MM.1S (cell line): ENCODE data around the gene KCNQ1.

Experiments
- DNase-seq: peaks from one replicate; pipeline ENCODE4 v3.0.0-alpha.2; 2015
- H2AFZ ChIP-seq: fragments of 300-600 bp; sonication (generic); 2 replicates; pipeline ENCODE4 v1.6.0; 2016; ENCODE audit warnings: antibody characterized with exemption, low read length
- H3F3A ChIP-seq: fragments of 300-600 bp; sonication (generic); 2 replicates; pipeline ENCODE4 v1.6.1; 2016; ENCODE audit warnings: mild to moderate bottlenecking, antibody characterized with exemption, low read length, moderate library complexity, mixed read lengths; ENCODE audit not compliant: insufficient read depth
- H3K27ac ChIP-seq: fragments of 300-600 bp; sonication (generic); 2 replicates; pipeline ENCODE4 v1.5.1; 2016; ENCODE audit warnings: mild to moderate bottlenecking, low read length
- H3K27me3 ChIP-seq: fragments of 300-600 bp; sonication (generic); replicated peaks from 2 replicates; pipeline ENCODE4 v1.6.0; 2016; ENCODE audit warnings: low read length; ENCODE audit not compliant: insufficient read depth
- H3K36me3 ChIP-seq: fragments of 300-600 bp; sonication (generic); replicated peaks from 2 replicates; pipeline ENCODE4 v1.6.1; 2016; ENCODE audit warnings: mild to moderate bottlenecking, low read length, mixed read lengths; ENCODE audit not compliant: insufficient read depth
- H3K4me1 ChIP-seq: fragments of 300-600 bp; sonication (generic); 2 replicates; pipeline ENCODE4 v1.6.1; 2016; ENCODE audit warnings: low read length, mixed read lengths
- H3K4me2 ChIP-seq: fragments of 300-600 bp; sonication (generic); 2 replicates; pipeline ENCODE4 v1.6.0; 2016; ENCODE audit warnings: low read depth, low read length
- H3K4me3 ChIP-seq: fragments of 300-600 bp; sonication (generic); 2 replicates; pipeline ENCODE4 v1.5.1; 2016; ENCODE audit warnings: low read length, mixed read lengths
- H3K79me2 ChIP-seq: fragments of 300-600 bp; sonication (generic); 2 replicates; pipeline ENCODE4 v1.6.1; 2016; ENCODE audit warnings: mixed run types, low read length, mixed read lengths
- H3K9ac ChIP-seq: fragments of 300-600 bp; sonication (generic); 2 replicates; pipeline ENCODE4 v1.6.1; 2016; ENCODE audit warnings: low read length, mixed read lengths
- H3K9me2 ChIP-seq: fragments of 300-600 bp; sonication (generic); replicated peaks from 2 replicates; pipeline ENCODE4 v1.6.1; 2016; ENCODE audit warnings: mild to moderate bottlenecking, low read length, mixed read lengths; ENCODE audit not compliant: insufficient read depth
- H3K9me3 ChIP-seq: fragments of 300-600 bp; sonication (generic); replicated peaks from 2 replicates; pipeline ENCODE4 v1.6.1; 2016; ENCODE audit warnings: mild to moderate bottlenecking, low read length, mixed read lengths; ENCODE audit not compliant: insufficient read depth
- H4K20me1 ChIP-seq: fragments of 300-600 bp; sonication (generic); 2 replicates; pipeline ENCODE4 v1.6.1; 2016; ENCODE audit warnings: mild to moderate bottlenecking, low read length, moderate library complexity, mixed read lengths; ENCODE audit not compliant: insufficient read depth
- CTCF ChIP-seq: fragments of 300-600 bp; sonication (generic); IDR thresholded peaks from 2 replicates; pipeline ENCODE4 v1.5.1; 2016; ENCODE audit warnings: antibody characterized with exemption, low read length, mixed read lengths
- EZH2 ChIP-seq: fragments of 300-600 bp; sonication (generic); optimal IDR thresholded peaks from 2 replicates; pipeline ENCODE3; 2017; ENCODE audit warnings: low read depth, mild to moderate bottlenecking, antibody characterized with exemption, low read length, mixed read lengths
- EZH2phosphoT487 ChIP-seq: fragments of 300-600 bp; sonication (generic); IDR thresholded peaks from 2 replicates; pipeline ENCODE4 v1.6.1; 2018; ENCODE audit warnings: antibody characterized with exemption, low read length

KCNQ1 gene

GRCh38 chr11:2473361-2474058 is 28.7 kb downstream of the KCNQ1 start:
- Histone ChIP-seq H3K79me2 (peaks cover 59% of the 10 kb centered on the region), H3F3A (no peaks in the 10 kb centered on the region), H3K9ac (no peak overlapping the region), H3K9me3 (no peaks in the 10 kb centered on the region), H3K36me3 (no peaks in the 10 kb centered on the region), H4K20me1 (no peaks in the 10 kb centered on the region), H3K4me2 (no peak overlapping the region), H3K4me1 (no peaks in the 10 kb centered on the region), H3K27ac (no peak overlapping the region), H3K27me3 (no peaks in the 10 kb centered on the region), H2AFZ (no peak overlapping the region), H3K4me3 (no peak overlapping the region), H3K9me2 (no peaks in the 10 kb centered on the region)
- DNase-seq = no peak
- TF ChIP-seq EZH2 (no peak), EZH2phosphoT487 (no peak), CTCF (no peak)

GRCh38 chr11:2474059-2474901 is 29.5 kb downstream of the KCNQ1 start:
- Histone ChIP-seq H3K9ac (no peak overlapping the region), H3F3A (no peaks in the 10 kb centered on the region), H3K4me3 (no peak overlapping the region)

GRCh38 chr11:2475136-2475918 is 30.5 kb downstream of the KCNQ1 start:
- Histone ChIP-seq H4K20me1 (no peaks in the 10 kb centered on the region), H3K9ac (no peak overlapping the region), H3K4me2 (no peak overlapping the region), H3K79me2 (peaks cover 46% of the 10 kb centered on the region), H3K9me2 (no peaks in the 10 kb centered on the region), H3K36me3 (no peaks in the 10 kb centered on the region), H3K4me3 (no peak overlapping the region), H3K27me3 (no peaks in the 10 kb centered on the region), H3K4me1 (no peaks in the 10 kb centered on the region), H3K9me3 (no peaks in the 10 kb centered on the region), H3F3A (no peaks in the 10 kb centered on the region), H3K27ac (no peak overlapping the region), H2AFZ (no peak overlapping the region)
- TF ChIP-seq EZH2 = no peak
- no peak for DNase-seq

More at GRCh38 chr11:2474059-2474901, 29.5 kb downstream of the KCNQ1 start:
- TF ChIP-seq EZH2phosphoT487 (no peak), CTCF (no peak), EZH2 (no peak)
- no peaks in the 10 kb centered on the region for H3K27me3 ChIP-seq
- H3K9me3 ChIP-seq = no peaks in the 10 kb centered on the region
- no peaks in the 10 kb centered on the region for H3K4me1 ChIP-seq
- no peaks in the 10 kb centered on the region for H4K20me1 ChIP-seq
- H3K9me2 ChIP-seq = no peaks in the 10 kb centered on the region
- no peaks in the 10 kb centered on the region for H3K36me3 ChIP-seq
- DNase-seq = no peak
- H2AFZ ChIP-seq = no peak overlapping the region
- peaks cover 51% of the 10 kb centered on the region for H3K79me2 ChIP-seq
- no peak overlapping the region for H3K27ac ChIP-seq
- H3K4me2 ChIP-seq = no peak overlapping the region
